GM23248 (cell line): Measurements from ENCODE around the gene IL1RAPL2.

ENCODE experiments used
- EZH2 ChIP-seq: fragments of 200-600 bp; sonication (generic); IDR thresholded peaks from 2 replicates; pipeline ENCODE4 v1.6.1; 2018; ENCODE audit warnings: antibody characterized with exemption, mild to moderate bottlenecking; ENCODE audit not compliant: insufficient read depth, poor library complexity, severe bottlenecking
- EZH2phosphoT487 ChIP-seq: fragments of 200-600 bp; sonication (generic); IDR thresholded peaks from 2 replicates; pipeline ENCODE4 v1.6.1; 2018; ENCODE audit warnings: antibody characterized with exemption, moderate library complexity, mild to moderate bottlenecking, low read depth; ENCODE audit not compliant: insufficient read depth

- TF ChIP-seq EZH2phosphoT487 = no peak
- TF ChIP-seq EZH2 = no peak
Observed at GRCh38 chrX:104707042-104707441, 141.0 kb downstream of the IL1RAPL2 start.
